Measurements from ENCODE around the gene CXCL12. TPM values are rescaled to one million over a fixed set of nuclear protein-coding genes. Genes with fewer than 3 reads are reported as not detected.

Gene CXCL12
- polyA plus RNA-seq, 1 donor from 2014 or later: 0.14 TPM

DNA sequence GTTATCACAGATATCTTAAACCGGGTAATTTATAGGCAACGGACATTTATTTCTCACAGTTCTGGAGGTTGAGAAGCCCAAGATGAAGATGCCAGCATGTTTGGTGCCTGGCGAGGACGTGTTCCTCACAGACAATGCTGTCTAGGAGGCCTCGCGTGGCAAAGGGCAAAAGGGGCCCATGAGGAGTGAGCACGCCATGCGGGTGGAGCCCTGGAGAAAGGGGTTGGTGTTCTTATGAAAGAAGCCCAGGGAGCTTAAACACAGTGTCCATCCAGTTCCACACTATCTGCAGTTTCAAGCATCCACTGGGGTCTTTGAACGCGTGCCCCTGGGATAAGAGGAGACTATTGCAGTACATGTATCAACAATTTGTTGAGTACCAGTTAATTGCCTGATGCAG lies 51.4 kb downstream of the CXCL12 start:
- H3K79me2 ChIP-seq (replicated peaks; ENCODE audit: insufficient read depth, low read length): no peaks in the 10 kb centered on the region

GRCh38 chr10:44332465-44332864 lies 52.4 kb downstream of the CXCL12 start:
- no peaks in the 10 kb centered on the region for H4K20me1 ChIP-seq (ENCODE audit: insufficient read depth)

More for the DNA sequence above, 51.4 kb downstream of the CXCL12 start:
- no peaks in the 10 kb centered on the region for H3K9me3 ChIP-seq (ENCODE audit: low read length)
- no peak overlapping the region for H3K4me2 ChIP-seq (ENCODE audit: low read length)
- no peak overlapping the region for H3K9ac ChIP-seq (ENCODE audit: low read length)
- H3K27ac ChIP-seq (ENCODE audit: low read length): no peak overlapping the region
- no peaks in the 10 kb centered on the region for H3K36me3 ChIP-seq (ENCODE audit: insufficient read depth, low read length)
- no peaks in the 10 kb centered on the region for H3K27me3 ChIP-seq (ENCODE audit: insufficient read depth, low read depth, low read length)
- H2AFZ ChIP-seq (ENCODE audit: low read depth, low read length): no peak overlapping the region
- H3F3A ChIP-seq (ENCODE audit: insufficient read depth, low read length, poor library complexity, severe bottlenecking): no peaks in the 10 kb centered on the region
- TF ChIP-seq EZH2 (IDR thresholded peaks at IDR 0.05; ENCODE audit: borderline replicate concordance, insufficient read depth, low read length, poor library complexity, severe bottlenecking) (no peak), MXI1 (conservative IDR thresholded peaks at IDR 0.05; ENCODE audit: poor library complexity, severe bottlenecking) (no peak), TAF1 (IDR thresholded peaks at IDR 0.05; ENCODE audit: low read depth) (no peak), EP300 (conservative IDR thresholded peaks at IDR 0.05; ENCODE audit: poor library complexity, severe bottlenecking) (no peak), POLR2AphosphoS5 (IDR thresholded peaks at IDR 0.05) (no peak), RAD21 (conservative IDR thresholded peaks at IDR 0.05) (no peak), SMC3 (conservative IDR thresholded peaks at IDR 0.05; ENCODE audit: poor library complexity) (no peak)
- TF ChIP-seq, protein P1, sequence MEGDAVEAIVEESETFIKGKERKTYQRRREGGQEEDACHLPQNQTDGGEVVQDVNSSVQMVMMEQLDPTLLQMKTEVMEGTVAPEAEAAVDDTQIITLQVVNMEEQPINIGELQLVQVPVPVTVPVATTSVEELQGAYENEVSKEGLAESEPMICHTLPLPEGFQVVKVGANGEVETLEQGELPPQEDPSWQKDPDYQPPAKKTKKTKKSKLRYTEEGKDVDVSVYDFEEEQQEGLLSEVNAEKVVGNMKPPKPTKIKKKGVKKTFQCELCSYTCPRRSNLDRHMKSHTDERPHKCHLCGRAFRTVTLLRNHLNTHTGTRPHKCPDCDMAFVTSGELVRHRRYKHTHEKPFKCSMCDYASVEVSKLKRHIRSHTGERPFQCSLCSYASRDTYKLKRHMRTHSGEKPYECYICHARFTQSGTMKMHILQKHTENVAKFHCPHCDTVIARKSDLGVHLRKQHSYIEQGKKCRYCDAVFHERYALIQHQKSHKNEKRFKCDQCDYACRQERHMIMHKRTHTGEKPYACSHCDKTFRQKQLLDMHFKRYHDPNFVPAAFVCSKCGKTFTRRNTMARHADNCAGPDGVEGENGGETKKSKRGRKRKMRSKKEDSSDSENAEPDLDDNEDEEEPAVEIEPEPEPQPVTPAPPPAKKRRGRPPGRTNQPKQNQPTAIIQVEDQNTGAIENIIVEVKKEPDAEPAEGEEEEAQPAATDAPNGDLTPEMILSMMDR (IDR thresholded peaks at IDR 0.05; ENCODE audit: poor library complexity, severe bottlenecking): no peak
- TF ChIP-seq, protein P2, sequence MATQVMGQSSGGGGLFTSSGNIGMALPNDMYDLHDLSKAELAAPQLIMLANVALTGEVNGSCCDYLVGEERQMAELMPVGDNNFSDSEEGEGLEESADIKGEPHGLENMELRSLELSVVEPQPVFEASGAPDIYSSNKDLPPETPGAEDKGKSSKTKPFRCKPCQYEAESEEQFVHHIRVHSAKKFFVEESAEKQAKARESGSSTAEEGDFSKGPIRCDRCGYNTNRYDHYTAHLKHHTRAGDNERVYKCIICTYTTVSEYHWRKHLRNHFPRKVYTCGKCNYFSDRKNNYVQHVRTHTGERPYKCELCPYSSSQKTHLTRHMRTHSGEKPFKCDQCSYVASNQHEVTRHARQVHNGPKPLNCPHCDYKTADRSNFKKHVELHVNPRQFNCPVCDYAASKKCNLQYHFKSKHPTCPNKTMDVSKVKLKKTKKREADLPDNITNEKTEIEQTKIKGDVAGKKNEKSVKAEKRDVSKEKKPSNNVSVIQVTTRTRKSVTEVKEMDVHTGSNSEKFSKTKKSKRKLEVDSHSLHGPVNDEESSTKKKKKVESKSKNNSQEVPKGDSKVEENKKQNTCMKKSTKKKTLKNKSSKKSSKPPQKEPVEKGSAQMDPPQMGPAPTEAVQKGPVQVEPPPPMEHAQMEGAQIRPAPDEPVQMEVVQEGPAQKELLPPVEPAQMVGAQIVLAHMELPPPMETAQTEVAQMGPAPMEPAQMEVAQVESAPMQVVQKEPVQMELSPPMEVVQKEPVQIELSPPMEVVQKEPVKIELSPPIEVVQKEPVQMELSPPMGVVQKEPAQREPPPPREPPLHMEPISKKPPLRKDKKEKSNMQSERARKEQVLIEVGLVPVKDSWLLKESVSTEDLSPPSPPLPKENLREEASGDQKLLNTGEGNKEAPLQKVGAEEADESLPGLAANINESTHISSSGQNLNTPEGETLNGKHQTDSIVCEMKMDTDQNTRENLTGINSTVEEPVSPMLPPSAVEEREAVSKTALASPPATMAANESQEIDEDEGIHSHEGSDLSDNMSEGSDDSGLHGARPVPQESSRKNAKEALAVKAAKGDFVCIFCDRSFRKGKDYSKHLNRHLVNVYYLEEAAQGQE (IDR thresholded peaks at IDR 0.05; ENCODE audit: borderline replicate concordance): no peak
- no peaks in the 10 kb centered on the region for H3K9me2 ChIP-seq (ENCODE audit: insufficient read depth, low read length)
- H4K20me1 ChIP-seq (ENCODE audit: insufficient read depth): no peaks in the 10 kb centered on the region
- H3K4me3 ChIP-seq (ENCODE audit: low read length): no peak overlapping the region

More at GRCh38 chr10:44332465-44332864, 52.4 kb downstream of the CXCL12 start:
- H3K27me3 ChIP-seq (ENCODE audit: insufficient read depth, low read depth, low read length): no peaks in the 10 kb centered on the region
- no peak overlapping the region for H3K9ac ChIP-seq (ENCODE audit: low read length)
- H3F3A ChIP-seq (ENCODE audit: insufficient read depth, low read length, poor library complexity, severe bottlenecking): no peaks in the 10 kb centered on the region
- H3K4me3 ChIP-seq (ENCODE audit: low read length): no peak overlapping the region
- no peaks in the 10 kb centered on the region for H3K36me3 ChIP-seq (ENCODE audit: insufficient read depth, low read length)
- H3K4me2 ChIP-seq (ENCODE audit: low read length): no peak overlapping the region
- H3K9me2 ChIP-seq (ENCODE audit: insufficient read depth, low read length): no peaks in the 10 kb centered on the region
- H3K79me2 ChIP-seq (replicated peaks; ENCODE audit: insufficient read depth, low read length): no peaks in the 10 kb centered on the region
- no peaks in the 10 kb centered on the region for H3K9me3 ChIP-seq (ENCODE audit: low read length)
- H3K27ac ChIP-seq (ENCODE audit: low read length): no peak overlapping the region
- no peak overlapping the region for H2AFZ ChIP-seq (ENCODE audit: low read depth, low read length)
- TF ChIP-seq POLR2AphosphoS5 (IDR thresholded peaks at IDR 0.05): no peak
- TF ChIP-seq EZH2 (IDR thresholded peaks at IDR 0.05; ENCODE audit: borderline replicate concordance, insufficient read depth, low read length, poor library complexity, severe bottlenecking): no peak
